Measurements from ENCODE around the gene POM121L2.

GRCh38 chr6:27314046-27314445, 2.0 kb upstream of the POM121L2 start:
- TF ChIP-seq FOXM1 (IDR thresholded peaks at IDR 0.05; ENCODE audit: borderline replicate concordance, low read depth) (no peak), ZBTB7A (IDR thresholded peaks at IDR 0.05; ENCODE audit: low read depth) (no peak), YY1 (IDR thresholded peaks at IDR 0.05; ENCODE audit: low read depth) (no peak), REST (IDR thresholded peaks at IDR 0.05; ENCODE audit: low read depth) (no peak), TEAD4 (IDR thresholded peaks at IDR 0.05) (no peak), RAD21 (IDR thresholded peaks at IDR 0.05; ENCODE audit: low read depth) (no peak)
